Left ventricle myocardium inferior (tissue), 1 donor: ENCODE results near the gene MRPL51. TPM values are rescaled to one million over a fixed set of nuclear protein-coding genes. Genes with fewer than 3 reads are reported as not detected.

Experiments used
- DNase-seq: peaks from one replicate; pipeline ENCODE4 v3.0.0-alpha.2; 2020
- H3K27ac ChIP-seq: fragments of 200-600 bp; replicated peaks from 2 replicates; pipeline ENCODE4 v1.8.0; 2021
- H3K27me3 ChIP-seq: fragments of 200-600 bp; 2 replicates; pipeline ENCODE4 v1.8.0; 2021; ENCODE audit warnings: low read depth
- H3K36me3 ChIP-seq: fragments of 200-600 bp; 2 replicates; pipeline ENCODE4 v1.8.0; 2021
- H3K4me1 ChIP-seq: fragments of 200-600 bp; 2 replicates; pipeline ENCODE4 v1.8.0; 2021
- H3K4me3 ChIP-seq: fragments of 200-600 bp; 2 replicates; pipeline ENCODE4 v1.8.0; 2021; ENCODE audit warnings: mild to moderate bottlenecking, moderate library complexity
- H3K9me3 ChIP-seq: fragments of 200-600 bp; replicated peaks from 2 replicates; pipeline ENCODE4 v1.8.0; 2021
- intact Hi-C: fragments of 100-400 bp; cut with micrococcal nuclease; formaldehyde crosslinking; loops from one replicate; pipeline ENCODE4 v1.11.0; 2022
- total RNA-seq: library from RNA; stranded (reverse); fragmentation: NEBNext Ultra II Directional; extraction: Animal tissue kit (Norgen Biotek cat#: 25700); gene quantifications from one replicate; pipeline ENCODE4 v1.2.1, GENCODE V29; 2021
- TF ChIP-seq, protein P1 (sequence below): fragments of 200-600 bp; IDR thresholded peaks from 2 replicates; pipeline ENCODE4 v1.8.0; 2021; ENCODE audit warnings: antibody characterized with exemption, mild to moderate bottlenecking, borderline replicate concordance
- donor health status: DM: no; HTN: yes; CAD: no; lungs with severe emphysema.

MRPL51 gene
- total RNA-seq, 1 donor from 2014 or later = 235 TPM

DNA sequence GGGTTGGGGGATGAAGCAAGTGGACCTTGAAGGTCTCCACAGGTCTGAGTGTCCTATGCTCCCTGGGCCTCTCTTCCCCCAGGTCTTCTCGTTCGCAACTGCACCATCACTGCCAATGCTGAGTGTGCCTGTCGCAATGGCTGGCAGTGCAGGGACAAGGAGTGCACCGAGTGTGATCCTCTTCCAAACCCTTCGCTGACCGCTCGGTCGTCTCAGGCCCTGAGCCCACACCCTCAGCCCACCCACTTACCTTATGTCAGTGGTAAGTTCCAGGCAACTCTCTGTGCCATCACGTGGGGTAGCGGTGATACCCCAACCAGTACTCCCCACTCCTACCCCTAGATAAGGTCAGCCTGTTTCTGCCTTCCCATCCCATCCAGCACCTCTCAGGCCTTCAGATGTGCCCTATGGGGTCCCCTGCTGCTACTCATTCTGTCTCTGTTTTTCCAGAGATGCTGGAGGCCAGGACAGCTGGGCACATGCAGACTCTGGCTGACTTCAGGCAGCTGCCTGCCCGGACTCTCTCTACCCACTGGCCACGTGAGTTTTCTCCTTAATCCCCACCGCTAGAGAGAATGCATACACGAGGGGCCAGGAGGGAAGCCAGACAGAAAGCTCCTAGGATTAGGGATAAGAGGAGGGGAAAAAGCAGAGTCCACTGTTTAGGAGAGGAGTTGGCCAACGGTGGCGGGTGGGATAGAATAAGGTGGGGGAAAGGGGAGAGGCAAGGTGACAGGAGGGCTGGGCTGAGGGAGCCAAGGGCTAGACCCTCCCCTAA, 42.8 kb downstream of the MRPL51 start:
- no peaks in the 10 kb centered on the region for H3K27me3 ChIP-seq
- TF ChIP-seq, protein P1, sequence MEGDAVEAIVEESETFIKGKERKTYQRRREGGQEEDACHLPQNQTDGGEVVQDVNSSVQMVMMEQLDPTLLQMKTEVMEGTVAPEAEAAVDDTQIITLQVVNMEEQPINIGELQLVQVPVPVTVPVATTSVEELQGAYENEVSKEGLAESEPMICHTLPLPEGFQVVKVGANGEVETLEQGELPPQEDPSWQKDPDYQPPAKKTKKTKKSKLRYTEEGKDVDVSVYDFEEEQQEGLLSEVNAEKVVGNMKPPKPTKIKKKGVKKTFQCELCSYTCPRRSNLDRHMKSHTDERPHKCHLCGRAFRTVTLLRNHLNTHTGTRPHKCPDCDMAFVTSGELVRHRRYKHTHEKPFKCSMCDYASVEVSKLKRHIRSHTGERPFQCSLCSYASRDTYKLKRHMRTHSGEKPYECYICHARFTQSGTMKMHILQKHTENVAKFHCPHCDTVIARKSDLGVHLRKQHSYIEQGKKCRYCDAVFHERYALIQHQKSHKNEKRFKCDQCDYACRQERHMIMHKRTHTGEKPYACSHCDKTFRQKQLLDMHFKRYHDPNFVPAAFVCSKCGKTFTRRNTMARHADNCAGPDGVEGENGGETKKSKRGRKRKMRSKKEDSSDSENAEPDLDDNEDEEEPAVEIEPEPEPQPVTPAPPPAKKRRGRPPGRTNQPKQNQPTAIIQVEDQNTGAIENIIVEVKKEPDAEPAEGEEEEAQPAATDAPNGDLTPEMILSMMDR = no peak
- H3K36me3 ChIP-seq = peaks cover 28% of the 10 kb centered on the region
- no peaks in the 10 kb centered on the region for H3K9me3 ChIP-seq
- no peak for DNase-seq
- intact Hi-C loops = no loop called here
- peak overlapping the region; percentile 90 for H3K4me3 ChIP-seq
- peak overlapping the region; percentile 99 for H3K27ac ChIP-seq
- peaks cover 34% of the 10 kb centered on the region for H3K4me1 ChIP-seq

DNA sequence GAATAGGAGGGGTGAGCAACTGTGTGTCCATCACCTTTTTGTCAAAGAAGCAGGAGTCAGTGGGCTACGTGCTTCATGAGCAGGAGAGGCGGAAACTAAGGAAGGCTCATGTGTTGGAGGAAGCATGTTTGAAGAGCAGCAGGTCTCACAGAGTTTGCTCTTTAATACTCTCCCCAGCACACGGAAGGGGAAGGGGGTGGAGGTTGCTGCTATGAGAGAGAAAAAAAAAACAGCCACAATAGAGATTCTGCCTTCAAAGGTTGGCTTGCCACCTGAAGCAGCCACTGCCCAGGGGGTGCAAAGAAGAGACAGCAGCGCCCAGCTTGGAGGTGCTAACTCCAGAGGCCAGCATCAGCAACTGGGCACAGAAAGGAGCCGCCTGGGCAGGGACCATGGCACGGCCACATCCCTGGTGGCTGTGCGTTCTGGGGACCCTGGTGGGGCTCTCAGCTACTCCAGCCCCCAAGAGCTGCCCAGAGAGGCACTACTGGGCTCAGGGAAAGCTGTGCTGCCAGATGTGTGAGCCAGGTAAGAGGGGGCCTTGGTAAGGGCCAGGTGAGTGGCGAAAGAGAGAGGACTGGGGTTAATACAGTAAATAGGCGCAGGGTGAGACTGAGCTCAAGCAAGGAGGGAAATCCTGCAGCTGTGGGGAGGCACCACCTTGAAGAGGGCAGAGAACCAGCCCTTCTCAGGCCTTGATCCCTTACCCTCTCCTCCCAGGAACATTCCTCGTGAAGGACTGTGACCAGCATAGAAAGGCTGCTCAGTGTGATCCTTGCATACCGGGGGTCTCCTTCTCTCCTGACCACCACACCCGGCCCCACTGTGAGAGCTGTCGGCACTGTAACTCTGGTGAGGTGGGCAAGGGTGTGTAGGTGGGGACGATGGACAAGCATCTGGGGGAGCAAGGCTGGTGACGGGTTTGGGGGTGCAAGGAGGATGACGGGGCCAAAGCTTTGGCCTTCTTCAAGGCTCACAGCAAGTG, 48.1 kb downstream of the MRPL51 start, which contains the start of gene CD27:
CD27 (plus strand) TSS at position 252 of the 985 bp plus-strand sequence; CDS start at position 393, 141 bp downstream.
- no peak within 1 kb of the TSS for H3K27ac ChIP-seq
- intact Hi-C loops = no loop called here

DNA sequence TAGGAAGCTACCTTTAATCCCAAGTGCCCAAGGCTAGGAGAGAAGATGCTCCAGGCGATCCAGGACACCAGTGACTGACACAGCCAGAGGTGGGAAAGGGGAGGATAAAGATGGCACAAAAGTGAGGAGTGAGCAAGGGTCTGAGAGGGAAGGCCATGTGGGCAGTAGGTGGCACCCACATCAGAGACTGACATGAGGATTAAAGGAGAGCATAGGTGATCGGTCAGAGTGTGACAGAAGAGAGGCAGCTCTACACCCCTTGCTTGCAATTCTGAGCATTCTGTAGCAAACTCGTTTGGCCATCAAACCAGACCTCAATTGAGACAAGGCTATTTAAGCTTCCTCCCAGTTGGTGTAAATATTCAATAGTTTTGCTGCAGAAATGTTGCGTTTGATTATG, 49.0 kb downstream of the MRPL51 start:
- TF ChIP-seq, protein P1 = no peak
- Histone ChIP-seq H3K4me3 (no peak overlapping the region), H3K27me3 (no peaks in the 10 kb centered on the region), H3K36me3 (peaks cover 5% of the 10 kb centered on the region), H3K27ac (no peak overlapping the region), H3K4me1 (no peaks in the 10 kb centered on the region), H3K9me3 (no peaks in the 10 kb centered on the region)
- intact Hi-C loops = no loop called here
- no peak for DNase-seq

More for the DNA sequence above, 48.1 kb downstream of the MRPL51 start, which contains the start of gene CD27:
- Histone ChIP-seq H3K27me3 (no peaks in the 10 kb centered on the region), H3K9me3 (no peaks in the 10 kb centered on the region), H3K4me1 (peaks cover 2% of the 10 kb centered on the region), H3K4me3 (no peak within 1 kb of the TSS), H3K36me3 (peaks cover 5% of the 10 kb centered on the region)
- TF ChIP-seq, protein P1 = no peak
- no peak for DNase-seq

DNA sequence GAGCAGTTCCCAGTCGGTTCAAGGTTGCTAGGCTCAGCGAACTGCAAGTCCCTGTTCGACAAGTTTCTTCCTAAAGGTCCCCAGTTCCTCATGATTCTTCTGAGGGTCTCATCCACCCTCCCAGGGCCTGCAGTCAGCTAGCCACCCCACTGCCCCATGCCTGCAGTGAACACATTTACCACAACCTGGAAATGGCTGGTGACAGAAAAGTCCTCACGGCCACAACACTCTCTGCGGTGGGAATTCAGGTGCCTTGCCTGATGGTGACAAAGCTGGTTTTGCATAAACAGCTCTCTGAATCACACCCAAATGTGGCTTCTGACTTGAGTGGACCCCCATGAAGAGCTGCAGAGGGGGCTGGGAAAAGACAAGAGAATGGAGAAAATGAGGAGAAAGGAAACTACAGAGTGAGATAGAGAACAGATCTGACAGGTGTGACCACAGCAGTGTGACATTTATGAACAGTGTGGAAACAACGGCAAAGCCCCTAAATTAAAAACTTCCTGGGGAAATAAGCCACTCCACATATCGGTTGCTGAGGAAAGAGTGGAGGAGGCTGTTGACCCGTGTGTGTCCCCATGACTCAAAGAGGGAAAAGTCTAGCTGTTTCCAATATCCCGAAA, 49.6 kb downstream of the MRPL51 start:
- H3K9me3 ChIP-seq = no peaks in the 10 kb centered on the region
- peaks cover 5% of the 10 kb centered on the region for H3K36me3 ChIP-seq
- H3K4me1 ChIP-seq = no peaks in the 10 kb centered on the region
- no peak overlapping the region for H3K4me3 ChIP-seq
- DNase-seq = no peak
- TF ChIP-seq, protein P1 = no peak
- no peaks in the 10 kb centered on the region for H3K27me3 ChIP-seq
- intact Hi-C loops = no loop called here
- H3K27ac ChIP-seq = no peak overlapping the region

DNA sequence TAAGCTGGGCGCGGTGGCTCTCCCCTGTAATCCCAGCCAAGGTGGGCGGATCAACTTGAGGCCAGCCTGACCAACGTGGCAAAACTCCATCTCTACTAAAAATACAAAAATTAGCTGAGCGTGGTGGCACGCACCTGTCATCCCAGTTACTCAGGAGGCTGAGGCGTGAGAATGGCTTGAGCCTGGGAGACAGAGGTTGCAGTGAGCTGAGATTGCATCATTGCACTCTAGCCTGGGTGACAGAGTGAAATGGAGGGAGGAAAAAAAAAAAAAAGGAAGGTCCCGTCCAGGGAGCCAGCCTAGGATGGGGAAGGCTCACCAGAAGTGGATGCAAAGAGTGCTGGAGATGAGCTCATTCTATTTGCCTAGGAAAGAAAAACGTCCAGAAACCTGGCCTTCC, 50.2 kb downstream of the MRPL51 start:
- H3K4me3 ChIP-seq = no peak overlapping the region
- H3K36me3 ChIP-seq = no peaks in the 10 kb centered on the region
- intact Hi-C loops = no loop called here
- DNase-seq = no peak
- no peaks in the 10 kb centered on the region for H3K4me1 ChIP-seq
- H3K9me3 ChIP-seq = no peaks in the 10 kb centered on the region
- TF ChIP-seq, protein P1 = no peak
- H3K27me3 ChIP-seq = no peaks in the 10 kb centered on the region
- no peak overlapping the region for H3K27ac ChIP-seq
